Endothelial cell of umbilical vein (primary cell): ENCODE results near the gene PITX2.
"Not testable (repeated sequence)": the region's sequence is repeated elsewhere in the genome, so short reads cannot be mapped to it uniquely, and the experiment has no call there.

Experiments used
- MYC ChIP-seq: IDR thresholded peaks from one replicate; pipeline ENCODE4 v1.6.1; 2011; ENCODE audit warnings: mild to moderate bottlenecking, low read depth, low read length
- POLR2A ChIP-seq: IDR thresholded peaks from 2 replicates; pipeline ENCODE4 v1.6.1; 2012; ENCODE audit warnings: low read depth, mild to moderate bottlenecking, control low read depth, low read length
- POLR2AphosphoS5 ChIP-seq: IDR thresholded peaks from 2 replicates; pipeline ENCODE4 v1.6.1; 2012; ENCODE audit warnings: low read depth, mild to moderate bottlenecking, control low read depth, low read length, moderate library complexity; ENCODE audit not compliant: insufficient read depth
- TF ChIP-seq, protein P1 (sequence below), 2 donors: IDR thresholded peaks; 1 replicate in 1 of 2; 2 replicates in 1 of 2; pipeline ENCODE4 v1.5.1; 2011; ENCODE audit warnings: low read length in 2 of 2, mild to moderate bottlenecking in 2 of 2, moderate library complexity in 2 of 2, control low read depth in 1 of 2, inconsistent platforms in 1 of 2, low read depth in 1 of 2; ENCODE audit not compliant: insufficient read depth in 1 of 2; ENCODE audit errors: extremely low read depth in 1 of 2

DNA sequence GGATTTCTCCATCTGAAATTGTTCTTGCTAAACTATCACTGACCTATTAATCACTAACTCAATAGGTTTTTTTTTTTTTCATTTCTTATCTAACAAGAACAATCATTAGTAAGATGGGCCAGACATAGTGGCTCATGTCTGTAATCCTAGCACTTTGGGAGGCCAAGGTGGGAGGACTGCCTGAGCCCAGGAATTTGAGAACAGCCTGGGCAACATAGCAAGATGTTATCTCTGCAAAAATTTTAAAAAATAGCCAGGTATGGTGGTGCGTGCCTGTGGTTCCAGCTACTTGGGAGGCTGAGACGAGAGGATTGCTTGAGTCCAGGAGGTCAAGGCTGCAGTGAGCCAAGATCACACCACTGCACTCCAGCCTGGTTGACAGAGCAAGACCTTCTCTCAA is 46.2 kb downstream of the PITX2 start:
- TF ChIP-seq, protein P1, sequence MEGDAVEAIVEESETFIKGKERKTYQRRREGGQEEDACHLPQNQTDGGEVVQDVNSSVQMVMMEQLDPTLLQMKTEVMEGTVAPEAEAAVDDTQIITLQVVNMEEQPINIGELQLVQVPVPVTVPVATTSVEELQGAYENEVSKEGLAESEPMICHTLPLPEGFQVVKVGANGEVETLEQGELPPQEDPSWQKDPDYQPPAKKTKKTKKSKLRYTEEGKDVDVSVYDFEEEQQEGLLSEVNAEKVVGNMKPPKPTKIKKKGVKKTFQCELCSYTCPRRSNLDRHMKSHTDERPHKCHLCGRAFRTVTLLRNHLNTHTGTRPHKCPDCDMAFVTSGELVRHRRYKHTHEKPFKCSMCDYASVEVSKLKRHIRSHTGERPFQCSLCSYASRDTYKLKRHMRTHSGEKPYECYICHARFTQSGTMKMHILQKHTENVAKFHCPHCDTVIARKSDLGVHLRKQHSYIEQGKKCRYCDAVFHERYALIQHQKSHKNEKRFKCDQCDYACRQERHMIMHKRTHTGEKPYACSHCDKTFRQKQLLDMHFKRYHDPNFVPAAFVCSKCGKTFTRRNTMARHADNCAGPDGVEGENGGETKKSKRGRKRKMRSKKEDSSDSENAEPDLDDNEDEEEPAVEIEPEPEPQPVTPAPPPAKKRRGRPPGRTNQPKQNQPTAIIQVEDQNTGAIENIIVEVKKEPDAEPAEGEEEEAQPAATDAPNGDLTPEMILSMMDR (IDR thresholded peaks at IDR 0.05; ENCODE audit: extremely low read depth in 1 of 2, insufficient read depth in 1 of 2, low read depth in 1 of 2, low read length in 2 of 2) = not testable (repeated sequence)
- TF ChIP-seq MYC, POLR2AphosphoS5, POLR2A: not testable (repeated sequence)
